ENCODE results near the gene GULP1.

DNA sequence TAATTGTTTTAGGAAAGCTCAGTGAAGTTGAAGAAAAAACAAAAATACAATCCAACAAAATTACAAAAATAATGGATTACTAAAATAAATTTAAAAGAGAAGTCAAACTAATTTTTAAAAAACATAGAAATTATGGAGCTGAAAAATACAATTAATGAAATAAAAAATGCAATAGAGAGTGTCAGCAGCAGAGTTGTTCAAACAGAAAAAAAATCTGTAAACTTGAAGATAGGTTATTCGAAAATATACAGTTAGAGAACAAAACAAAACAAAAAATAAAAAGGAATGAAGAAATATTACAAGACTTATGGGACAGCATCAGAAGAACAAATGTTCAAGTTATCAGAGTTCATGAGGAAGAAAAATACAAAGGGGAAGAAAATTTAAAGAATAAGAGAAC lies 114.7 kb downstream of the GULP1 start:
- TF ChIP-seq CTCF (IDR thresholded peaks at IDR 0.05) = no peak
- no peak for TF ChIP-seq POLR2A (IDR thresholded peaks at IDR 0.05)

Data from testis (tissue), 2 donors.